HG03066 (cell line): Measurements from ENCODE around the gene CIP2A.
"Not testable (repeated sequence)": the region's sequence is repeated elsewhere in the genome, so short reads cannot be mapped to it uniquely, and the experiment has no call there.

Experiments
- ATAC-seq: cut with Tn5 transposase; IDR thresholded peaks from one replicate; pipeline ENCODE4 v1.9.1; 2021; ENCODE audit warnings: low read depth; ENCODE audit not compliant: unreplicated experiment

CIP2A gene

GRCh38 chr3:108589081-108589997, at the start of gene CIP2A, which contains the start of gene DZIP3:
CIP2A (minus strand) TSS chr3:108589438; CDS start chr3:108589375, 63 bp downstream.
DZIP3 (plus strand) TSS chr3:108589722; CDS start chr3:108605407, 15,685 bp downstream.
- ATAC-seq: peak; percentile 87

- ATAC-seq: no peak
These were observed 40.7 kb upstream of the CIP2A start for GRCh38 chr3:108629974-108630373.

- no peak for ATAC-seq
These were observed 34.3 kb upstream of the CIP2A start for GRCh38 chr3:108623504-108623903.

- no peak for ATAC-seq
These were observed 31.0 kb upstream of the CIP2A start for GRCh38 chr3:108620250-108620649.

- ATAC-seq: not testable (repeated sequence)
These were observed 26.9 kb upstream of the CIP2A start for GRCh38 chr3:108616090-108616489.

GRCh38 chr3:108610651-108611050, 21.4 kb upstream of the CIP2A start:
- ATAC-seq: no peak

GRCh38 chr3:108608750-108609149, 19.5 kb upstream of the CIP2A start:
- no peak for ATAC-seq

- no peak for ATAC-seq
These were observed 16.3 kb upstream of the CIP2A start for GRCh38 chr3:108605491-108605890.

- ATAC-seq: no peak
These were observed 15.8 kb upstream of the CIP2A start for GRCh38 chr3:108605028-108605427.

GRCh38 chr3:108603691-108604090, 14.5 kb upstream of the CIP2A start:
- no peak for ATAC-seq

GRCh38 chr3:108602935-108603294, 13.7 kb upstream of the CIP2A start:
- no peak for ATAC-seq

GRCh38 chr3:108602249-108602934, 13.2 kb upstream of the CIP2A start:
- peak; percentile 71 for ATAC-seq

- no peak for ATAC-seq
These were observed 10.6 kb upstream of the CIP2A start for GRCh38 chr3:108599677-108600409.

- no peak for ATAC-seq
These were observed 9.1 kb upstream of the CIP2A start for GRCh38 chr3:108598375-108598774.

- ATAC-seq: no peak
These were observed 6.1 kb upstream of the CIP2A start for GRCh38 chr3:108595321-108595720.

GRCh38 chr3:108590460-108590859, 1.2 kb upstream of the CIP2A start:
- no peak for ATAC-seq

- ATAC-seq: no peak
These were observed 723 bp upstream of the CIP2A start for GRCh38 chr3:108589998-108590323.

- ATAC-seq: no peak
These were observed 637 bp downstream of the CIP2A start for GRCh38 chr3:108588601-108589000.

- ATAC-seq: no peak
These were observed 11.2 kb downstream of the CIP2A start for GRCh38 chr3:108578064-108578463.

- no peak for ATAC-seq
These were observed 19.9 kb downstream of the CIP2A start for GRCh38 chr3:108569336-108569735.

GRCh38 chr3:108566599-108566998, 22.6 kb downstream of the CIP2A start:
- ATAC-seq: no peak
